OCI-LY1 (cell line): ENCODE measurements around the gene ARHGEF28.

Experiments used
- H2AFZ ChIP-seq: fragments of 200-600 bp; sonication (generic), shearing (Covaris generic); 2 replicates; pipeline ENCODE4 v1.6.0; 2014; ENCODE audit warnings: antibody characterized with exemption, mild to moderate bottlenecking, low read length
- H3F3A ChIP-seq: fragments of 200-600 bp; sonication (generic), shearing (Covaris generic); 2 replicates; pipeline ENCODE4 v1.6.0; 2014; ENCODE audit warnings: mild to moderate bottlenecking, antibody characterized with exemption, low read length, moderate library complexity; ENCODE audit not compliant: insufficient read depth
- H3K27ac ChIP-seq: fragments of 200-600 bp; sonication (generic); 2 replicates; pipeline ENCODE4 v1.5.1; 2014; ENCODE audit warnings: low read length, mixed run types, mild to moderate bottlenecking, low read depth; ENCODE audit not compliant: poor library complexity, severe bottlenecking
- H3K27me3 ChIP-seq: fragments of 200-600 bp; sonication (generic); 2 replicates; pipeline ENCODE4 v1.6.0; 2014; ENCODE audit warnings: antibody characterized with exemption, mild to moderate bottlenecking, low read length, moderate library complexity; ENCODE audit not compliant: insufficient read depth
- H3K36me3 ChIP-seq: fragments of 200-600 bp; sonication (generic); 2 replicates; pipeline ENCODE4 v1.6.1; 2014; ENCODE audit warnings: mild to moderate bottlenecking, antibody characterized with exemption, low read length, moderate library complexity, mixed read lengths; ENCODE audit not compliant: insufficient read depth
- H3K4me1 ChIP-seq: fragments of 200-600 bp; sonication (generic); 2 replicates; pipeline ENCODE4 v1.5.1; 2014; ENCODE audit warnings: mild to moderate bottlenecking, low read length, moderate library complexity; ENCODE audit not compliant: insufficient read depth, severe bottlenecking
- H3K4me2 ChIP-seq: fragments of 200-600 bp; sonication (generic), shearing (Covaris generic); 2 replicates; pipeline ENCODE4 v1.6.1; 2014; ENCODE audit warnings: low read length
- H3K4me3 ChIP-seq: fragments of 200-600 bp; sonication (generic); 2 replicates; pipeline ENCODE4 v1.5.1; 2014; ENCODE audit warnings: low read length, low read depth, mild to moderate bottlenecking, mixed read lengths; ENCODE audit not compliant: poor library complexity, severe bottlenecking
- H3K79me2 ChIP-seq: fragments of 200-600 bp; shearing (Covaris generic); 2 replicates; pipeline ENCODE4 v1.6.1; 2016; ENCODE audit warnings: mixed run types, low read length, mixed read lengths; ENCODE audit not compliant: insufficient read depth
- H3K9ac ChIP-seq: fragments of 200-600 bp; sonication (generic), shearing (Covaris generic); 2 replicates; pipeline ENCODE4 v1.6.1; 2014; ENCODE audit warnings: mild to moderate bottlenecking, low read length, mixed read lengths
- H3K9me2 ChIP-seq: fragments of 200-600 bp; sonication (generic), shearing (Covaris generic); 2 replicates; pipeline ENCODE4 v1.6.1; 2014; ENCODE audit warnings: low read depth, mild to moderate bottlenecking, low read length, mixed read lengths
- H3K9me3 ChIP-seq: fragments of 200-600 bp; shearing (Covaris generic); 2 replicates; pipeline ENCODE4 v1.6.1; 2014; ENCODE audit warnings: low read length, mixed read lengths
- H4K20me1 ChIP-seq: fragments of 200-600 bp; sonication (generic), shearing (Covaris generic); 2 replicates; pipeline ENCODE4 v1.6.0; 2016; ENCODE audit warnings: mild to moderate bottlenecking, low read length; ENCODE audit not compliant: insufficient read depth
- CTCF ChIP-seq: fragments of 200-600 bp; sonication (generic), shearing (Covaris generic); IDR thresholded peaks from 2 replicates; pipeline ENCODE4 v1.5.1; 2017; ENCODE audit warnings: mild to moderate bottlenecking, antibody characterized with exemption, low read length, moderate library complexity, mixed read lengths
- EZH2 ChIP-seq: fragments of 200-600 bp; sonication (generic), shearing (Covaris generic); IDR thresholded peaks from 2 replicates; pipeline ENCODE4 v1.8.0; 2017; ENCODE audit warnings: borderline replicate concordance, mixed run types, mild to moderate bottlenecking, antibody characterized with exemption, low read length, moderate library complexity, mixed read lengths

Gene ARHGEF28

GRCh38 chr5:73968246-73968645 is 342.2 kb downstream of the ARHGEF28 start:
- Histone ChIP-seq H3K9me3 (no peaks in the 10 kb centered on the region), H3K4me2 (no peak overlapping the region), H3K27ac (no peak overlapping the region), H3K36me3 (no peaks in the 10 kb centered on the region), H3K9ac (no peak overlapping the region), H3K9me2 (no peaks in the 10 kb centered on the region), H3K4me3 (no peak overlapping the region), H3F3A (no peaks in the 10 kb centered on the region), H3K27me3 (no peaks in the 10 kb centered on the region; the same call in 1 of the 2 replicates), H3K4me1 (no peaks in the 10 kb centered on the region), H3K79me2 (no peaks in the 10 kb centered on the region), H2AFZ (no peak overlapping the region), H4K20me1 (no peaks in the 10 kb centered on the region)
- TF ChIP-seq EZH2 = no peak
- TF ChIP-seq CTCF = no peak

- H3K9ac ChIP-seq = no peak overlapping the region
- no peak for TF ChIP-seq CTCF
- TF ChIP-seq EZH2 = no peak
- no peaks in the 10 kb centered on the region; the same call in 1 of the 2 replicates for H3K27me3 ChIP-seq
These were observed 342.7 kb downstream of the ARHGEF28 start for GRCh38 chr5:73968729-73969128.

GRCh38 chr5:73969195-73970036 is 343.4 kb downstream of the ARHGEF28 start:
- Histone ChIP-seq H3K27me3 (no peaks in the 10 kb centered on the region; the same call in 1 of the 2 replicates), H3K9me3 (no peaks in the 10 kb centered on the region), H3F3A (no peaks in the 10 kb centered on the region), H3K9ac (no peak overlapping the region), H2AFZ (no peak overlapping the region), H3K4me2 (no peak overlapping the region), H4K20me1 (no peaks in the 10 kb centered on the region), H3K79me2 (no peaks in the 10 kb centered on the region), H3K4me1 (no peaks in the 10 kb centered on the region), H3K4me3 (no peak overlapping the region), H3K27ac (no peak overlapping the region), H3K36me3 (no peaks in the 10 kb centered on the region), H3K9me2 (no peaks in the 10 kb centered on the region)
- TF ChIP-seq CTCF = no peak
- TF ChIP-seq EZH2 = no peak

More at GRCh38 chr5:73968729-73969128, 342.7 kb downstream of the ARHGEF28 start:
- no peaks in the 10 kb centered on the region for H3K36me3 ChIP-seq
- no peaks in the 10 kb centered on the region for H3F3A ChIP-seq
- H4K20me1 ChIP-seq = no peaks in the 10 kb centered on the region
- H3K4me2 ChIP-seq = no peak overlapping the region
- no peaks in the 10 kb centered on the region for H3K9me3 ChIP-seq
- H3K79me2 ChIP-seq = no peaks in the 10 kb centered on the region
- no peaks in the 10 kb centered on the region for H3K9me2 ChIP-seq
- no peak overlapping the region for H3K4me3 ChIP-seq
- no peaks in the 10 kb centered on the region for H3K4me1 ChIP-seq
- H3K27ac ChIP-seq = no peak overlapping the region
- no peak overlapping the region for H2AFZ ChIP-seq
